ENCODE results near the gene PHF12.

PHF12 gene

GRCh38 chr17:28951428-28951990 is at the start of gene PHF12:
Gene PHF12, minus strand, starts transcription at chr17:28951518. Its CDS starts 558 bp downstream, at chr17:28950960.
- peak; percentile 93 to 100 for DNase-seq (ENCODE audit: low read depth in 1 of 2, low spot score in 1 of 2)

- no peak for DNase-seq (ENCODE audit: low read depth in 1 of 2, low spot score in 1 of 2)
Measured at GRCh38 chr17:29000973-29001372, 49.7 kb upstream of the PHF12 start.

- no peak for DNase-seq (ENCODE audit: low read depth in 1 of 2, low spot score in 1 of 2)
Measured at GRCh38 chr17:28999206-28999605, 47.9 kb upstream of the PHF12 start.

DNA sequence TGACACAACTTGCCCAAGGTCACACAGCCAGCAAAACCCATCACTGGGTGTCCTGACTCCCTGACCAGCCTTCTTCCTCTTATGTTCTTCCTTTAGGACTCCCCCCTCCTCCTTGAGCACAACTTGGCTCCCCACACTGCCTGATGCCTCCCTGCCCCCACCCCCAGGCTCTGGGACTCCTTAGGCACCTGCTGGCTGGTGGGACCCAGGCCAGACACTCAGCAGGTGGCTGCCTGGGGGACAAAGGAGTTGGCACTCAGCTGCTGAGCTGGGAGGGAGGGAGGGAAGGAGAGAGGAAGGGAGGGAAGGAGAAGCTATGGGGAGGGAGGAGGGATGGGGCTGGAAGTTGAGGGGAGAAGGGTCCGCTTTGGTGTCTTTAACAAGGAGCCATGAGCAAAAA is 46.5 kb upstream of the PHF12 start:
- no peak for DNase-seq (ENCODE audit: low read depth in 1 of 2, low spot score in 1 of 2)

- no peak for DNase-seq (ENCODE audit: low read depth in 1 of 2, low spot score in 1 of 2)
Measured at GRCh38 chr17:28996554-28997096, 45.3 kb upstream of the PHF12 start.

- no peak for DNase-seq (ENCODE audit: low read depth in 1 of 2, low spot score in 1 of 2)
Measured at GRCh38 chr17:28993645-28994426, 42.5 kb upstream of the PHF12 start.

GRCh38 chr17:28992625-28993600 is 41.6 kb upstream of the PHF12 start:
- no peak for DNase-seq (ENCODE audit: low read depth in 1 of 2, low spot score in 1 of 2)

DNA sequence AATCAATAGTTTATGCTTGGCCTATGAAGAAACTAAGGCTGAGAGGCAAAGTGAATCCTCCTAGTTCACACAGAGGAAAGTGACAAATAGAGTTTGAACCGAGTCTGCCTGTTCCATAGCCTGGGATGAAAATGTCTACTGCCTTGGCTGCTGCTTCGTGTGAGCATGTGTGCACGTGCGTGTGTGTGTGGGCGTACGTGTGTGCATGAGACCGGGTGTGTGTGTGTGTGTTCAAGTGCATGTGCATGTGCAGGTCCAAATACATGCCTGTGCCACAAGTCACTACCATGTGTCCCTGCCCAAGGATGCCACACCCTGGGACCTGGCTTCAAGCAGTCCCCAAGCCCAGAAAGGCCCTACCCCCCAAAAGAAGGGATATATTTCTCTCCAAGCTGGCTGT is 40.9 kb upstream of the PHF12 start:
- DNase-seq (ENCODE audit: low read depth in 1 of 2, low spot score in 1 of 2) = no peak

- no peak for DNase-seq (ENCODE audit: low read depth in 1 of 2, low spot score in 1 of 2)
Measured at GRCh38 chr17:28991779-28992178, 40.5 kb upstream of the PHF12 start.

GRCh38 chr17:28989028-28989427 is 37.7 kb upstream of the PHF12 start:
- DNase-seq (ENCODE audit: low read depth in 1 of 2, low spot score in 1 of 2) = no peak

DNA sequence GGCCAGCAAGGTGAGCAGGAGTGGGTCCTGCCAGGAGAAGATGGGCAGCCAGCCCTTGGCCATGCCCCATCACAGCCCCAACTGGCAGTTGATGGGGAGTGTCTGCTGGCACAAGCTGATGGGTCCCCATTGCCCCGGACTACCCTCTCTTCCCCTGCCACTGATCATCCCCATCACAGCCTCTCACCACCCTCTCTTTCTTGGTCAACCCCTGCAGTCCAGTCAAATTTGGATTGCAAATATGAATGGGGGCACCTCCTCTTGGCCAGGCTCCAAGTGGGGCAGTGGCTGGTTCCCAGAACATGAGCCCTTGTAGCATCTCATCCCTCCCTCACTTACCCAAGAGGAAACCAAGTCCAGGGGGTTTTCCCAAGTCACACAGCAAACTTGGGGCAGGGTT is 37.2 kb upstream of the PHF12 start:
- no peak for DNase-seq (ENCODE audit: low read depth in 1 of 2, low spot score in 1 of 2)

- DNase-seq (ENCODE audit: low read depth in 1 of 2, low spot score in 1 of 2) = no peak
Measured at GRCh38 chr17:28986714-28987655, 35.7 kb upstream of the PHF12 start.

- DNase-seq (ENCODE audit: low read depth in 1 of 2, low spot score in 1 of 2) = no peak
Measured at GRCh38 chr17:28985950-28986713, 34.8 kb upstream of the PHF12 start.

DNA sequence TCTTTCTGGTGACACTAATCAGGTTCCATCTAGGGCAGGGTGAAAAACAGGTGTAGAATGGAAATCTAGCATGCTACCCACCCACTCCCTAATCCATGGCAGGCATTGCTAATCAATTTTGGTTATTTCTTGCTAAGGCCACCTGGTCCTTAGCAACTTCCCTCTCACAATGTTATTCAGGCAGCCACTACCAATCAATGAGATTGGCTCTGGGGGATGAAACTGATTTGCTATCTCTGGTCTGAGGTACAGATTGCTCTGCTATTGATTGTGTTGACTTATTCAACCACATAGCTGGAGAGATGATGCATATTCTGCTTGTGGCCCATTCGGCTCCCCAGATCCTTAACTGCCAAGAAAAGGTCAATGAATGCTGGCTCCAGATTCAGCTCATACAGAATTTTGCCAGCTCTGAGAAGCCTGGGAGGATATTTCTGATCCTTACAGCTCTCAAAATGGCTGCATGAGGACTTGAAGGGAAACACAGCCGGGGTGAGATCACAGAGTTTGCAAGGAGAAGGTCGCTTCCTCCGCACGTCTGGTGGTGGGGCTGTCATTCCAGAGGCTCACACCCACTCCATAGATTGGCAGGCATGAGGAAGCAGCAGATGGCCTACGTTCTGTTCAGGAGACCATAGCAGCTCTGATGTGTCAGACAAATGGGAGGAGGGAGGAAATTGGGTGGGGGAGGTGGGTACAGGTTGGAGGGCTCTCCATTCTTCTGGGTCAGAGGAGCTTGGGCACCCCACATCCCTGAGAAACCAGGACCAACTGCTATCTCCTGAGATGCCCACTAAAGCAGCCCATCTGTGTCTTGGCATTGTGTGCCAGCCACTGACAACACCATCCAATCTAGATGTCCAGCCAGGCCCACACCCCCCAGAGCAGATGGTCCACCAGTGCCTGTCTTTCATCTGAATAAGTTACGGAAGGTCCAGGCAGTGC is 32.2 kb upstream of the PHF12 start:
- no peak for DNase-seq (ENCODE audit: low read depth in 1 of 2, low spot score in 1 of 2)

DNA sequence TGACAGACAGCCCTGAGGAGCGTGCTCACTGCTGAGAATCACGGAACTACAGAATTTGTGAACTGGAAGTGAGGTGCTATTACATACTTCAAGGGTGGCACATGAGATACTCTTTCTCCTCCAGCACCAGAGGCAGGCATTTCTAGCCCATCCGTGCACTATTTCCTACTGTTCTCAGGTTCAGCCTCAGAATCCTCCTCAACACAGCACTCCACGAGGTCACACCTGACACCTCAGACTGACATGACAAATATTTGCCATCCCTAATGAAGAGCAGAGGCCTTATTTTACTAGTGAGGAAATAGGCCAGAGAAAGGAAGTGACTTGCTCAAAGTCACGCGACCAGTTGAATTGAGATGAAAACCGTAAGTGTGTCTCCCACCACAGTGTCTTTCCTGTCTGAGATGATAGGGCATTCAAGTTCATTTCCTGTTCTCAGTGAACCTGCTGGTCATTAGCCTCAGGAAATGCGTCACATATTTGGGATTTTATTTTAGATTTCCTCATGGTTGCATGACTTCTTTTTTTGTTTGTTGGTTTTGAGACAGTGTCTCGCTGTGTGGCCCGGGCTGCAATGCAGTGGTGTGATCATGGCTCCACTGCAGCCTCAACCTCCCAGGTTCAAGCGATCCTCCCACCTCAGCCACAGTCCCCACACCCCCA is 30.9 kb upstream of the PHF12 start:
- DNase-seq (ENCODE audit: low read depth in 1 of 2, low spot score in 1 of 2) = peak; percentile 13 to 59

GRCh38 chr17:28978356-28978964 is 27.1 kb upstream of the PHF12 start:
- DNase-seq (ENCODE audit: low read depth in 1 of 2, low spot score in 1 of 2) = no peak

DNA sequence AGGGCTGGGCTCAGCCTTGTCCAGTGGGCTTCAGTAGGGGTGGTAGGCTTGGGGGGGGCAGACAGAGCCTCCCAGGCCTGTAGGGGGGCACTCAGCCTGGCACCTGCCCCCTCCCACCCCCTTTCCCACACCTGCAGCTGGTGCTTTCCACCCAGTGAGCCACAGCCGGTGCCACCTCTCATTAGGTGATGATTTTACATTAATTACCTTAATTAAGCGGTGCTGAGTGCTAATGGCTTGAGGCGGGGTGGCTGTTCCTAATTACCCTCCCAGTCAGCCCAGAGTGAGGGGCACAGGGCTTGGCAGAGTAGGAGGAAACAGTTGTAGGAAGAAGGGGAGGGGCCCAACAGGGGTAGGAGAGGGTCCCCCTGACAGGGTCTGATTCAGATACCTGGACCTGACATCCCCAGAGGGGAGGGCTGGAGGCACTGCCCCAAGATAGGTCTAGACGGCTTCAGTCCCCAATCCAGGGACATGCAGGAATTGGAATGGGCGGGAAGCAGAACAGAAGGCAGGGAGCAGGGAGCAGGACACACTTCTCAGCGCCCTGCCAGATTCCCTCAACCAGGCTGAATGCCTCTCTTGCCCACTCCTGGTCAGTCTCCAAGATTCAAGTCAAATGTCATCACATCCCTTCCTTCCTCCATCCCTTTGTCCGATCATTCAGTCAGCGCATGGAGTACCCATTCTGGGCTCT is 26.5 kb upstream of the PHF12 start:
- DNase-seq (ENCODE audit: low read depth in 1 of 2, low spot score in 1 of 2) = no peak

Measured in activated CD4-positive, alpha-beta T cell treated with anti-CD3 and anti-CD28 coated beads, Interleukin-2, amount 50 U/mL, for 24 hours (primary cell).